SIG-M5 treated with dmso at 0.1 percent for 504 hours (cell line): ENCODE measurements around the gene KLHL1.

ENCODE experiments used
- DNase-seq: peaks from one replicate; lab custom pipeline; 2025; ENCODE audit not compliant: unreplicated experiment; lab: John Stamatoyannopoulos, UW

Gene KLHL1

GRCh38 chr13:70022646-70023045 is 85.6 kb downstream of the KLHL1 start:
- no peak for DNase-seq

GRCh38 chr13:70016116-70016515 is 92.1 kb downstream of the KLHL1 start:
- no peak for DNase-seq

GRCh38 chr13:70014337-70014736 is 93.9 kb downstream of the KLHL1 start:
- DNase-seq = no peak

- no peak for DNase-seq
Measured at GRCh38 chr13:69999875-70000274, 108.4 kb downstream of the KLHL1 start.

- no peak for DNase-seq
Measured at GRCh38 chr13:69997061-69997460, 111.2 kb downstream of the KLHL1 start.

- DNase-seq = no peak
Measured at GRCh38 chr13:69980799-69981198, 127.5 kb downstream of the KLHL1 start.

- DNase-seq = no peak
Measured at GRCh38 chr13:69975496-69975895, 132.8 kb downstream of the KLHL1 start.

GRCh38 chr13:69970520-69970919 is 137.7 kb downstream of the KLHL1 start:
- DNase-seq = peak; percentile 44

GRCh38 chr13:69959046-69959445 is 149.2 kb downstream of the KLHL1 start:
- no peak for DNase-seq

GRCh38 chr13:69956839-69957238 is 151.4 kb downstream of the KLHL1 start:
- DNase-seq = no peak

- no peak for DNase-seq
Measured at GRCh38 chr13:69956349-69956748, 151.9 kb downstream of the KLHL1 start.

GRCh38 chr13:69955271-69955670 is 153.0 kb downstream of the KLHL1 start:
- DNase-seq = no peak

- no peak for DNase-seq
Measured at GRCh38 chr13:69951412-69951811, 156.8 kb downstream of the KLHL1 start.

- DNase-seq = no peak
Measured at GRCh38 chr13:69950160-69950559, 158.1 kb downstream of the KLHL1 start.

- DNase-seq = peak; percentile 68
Measured at GRCh38 chr13:69948016-69948415, 160.2 kb downstream of the KLHL1 start.

GRCh38 chr13:69947582-69947981 is 160.7 kb downstream of the KLHL1 start:
- DNase-seq = no peak

- no peak for DNase-seq
Measured at GRCh38 chr13:69946511-69946910, 161.7 kb downstream of the KLHL1 start.

- peak; percentile 3 for DNase-seq
Measured at GRCh38 chr13:69935043-69935442, 173.2 kb downstream of the KLHL1 start.

- no peak for DNase-seq
Measured at GRCh38 chr13:69928262-69928661, 180.0 kb downstream of the KLHL1 start.

- DNase-seq = no peak
Measured at GRCh38 chr13:69921156-69921555, 187.1 kb downstream of the KLHL1 start.

- DNase-seq = no peak
Measured at GRCh38 chr13:69912630-69913029, 195.6 kb downstream of the KLHL1 start.

GRCh38 chr13:69910800-69911199 is 197.5 kb downstream of the KLHL1 start:
- DNase-seq = no peak

- DNase-seq = no peak
Measured at GRCh38 chr13:69904784-69905183, 203.5 kb downstream of the KLHL1 start.

GRCh38 chr13:69903081-69903480 is 205.2 kb downstream of the KLHL1 start:
- DNase-seq = no peak
